SH-SY5Y (cell line): ENCODE data around the gene GNA15.

Experiments used
- GATA2 ChIP-seq: IDR thresholded peaks from 2 replicates; pipeline ENCODE4 v1.6.1; 2011; ENCODE audit warnings: mild to moderate bottlenecking, low read depth, low read length
- GATA3 ChIP-seq: IDR thresholded peaks from 2 replicates; pipeline ENCODE4 v1.6.1; 2011; ENCODE audit warnings: low read depth, mild to moderate bottlenecking, low read length, moderate library complexity

DNA sequence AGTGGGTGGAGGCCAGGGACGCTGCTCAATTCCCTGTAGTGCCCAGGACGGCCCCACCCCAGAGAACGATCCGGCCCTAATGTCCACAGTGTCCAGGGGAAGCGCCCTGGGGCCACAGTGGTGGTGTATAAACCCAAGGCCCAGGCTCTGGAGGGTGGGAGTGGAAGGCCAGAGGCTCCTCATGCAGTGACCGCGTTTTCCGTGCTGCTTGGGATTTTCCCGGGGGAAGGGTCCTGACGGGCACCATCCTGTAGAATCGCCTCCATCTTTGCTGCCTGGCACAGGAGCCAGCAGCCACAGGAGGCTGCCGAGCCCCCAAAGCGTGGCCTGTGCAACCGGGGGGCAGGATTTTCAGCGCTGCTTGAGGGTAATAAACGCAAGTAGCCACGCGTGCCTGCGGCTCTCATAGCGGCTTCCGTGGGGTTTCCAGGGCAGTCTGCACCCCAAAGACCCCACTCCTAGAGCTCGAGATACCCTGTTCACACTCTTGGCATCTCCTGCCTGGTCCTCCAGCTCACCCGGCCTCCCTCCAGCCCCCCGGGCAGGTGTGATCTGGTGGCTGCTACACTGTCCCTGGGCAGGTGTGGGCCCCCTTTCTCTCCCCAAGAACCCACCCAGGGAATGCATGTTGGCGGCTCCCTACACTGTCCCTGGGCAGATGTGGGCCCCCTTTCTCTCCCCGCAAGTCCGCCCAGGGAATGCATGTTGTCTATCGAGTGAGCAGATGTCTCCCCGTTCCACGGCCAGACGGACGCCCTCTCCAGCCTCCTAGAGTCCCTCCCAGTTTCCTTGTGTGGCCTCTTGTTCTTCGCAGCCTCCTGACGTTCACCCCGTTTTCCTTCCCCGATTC is 52.1 kb downstream of the GNA15 start:
- TF ChIP-seq GATA3 (no peak), GATA2 (no peak)
